HFF-Myc (cell line): ENCODE data around the gene PRDM16.
"Not testable (repeated sequence)": the region's sequence is repeated elsewhere in the genome, so short reads cannot be mapped to it uniquely, and the experiment has no call there.

Experiments used
- DNase-seq: peaks from one replicate; pipeline ENCODE4 v3.0.0-alpha.2; 2011; ENCODE audit warnings: low read depth; ENCODE audit errors: extremely low read depth
- H3K4me3 ChIP-seq: replicated peaks from 2 replicates; pipeline ENCODE4 v1.5.1; 2011; ENCODE audit warnings: low read depth, mild to moderate bottlenecking, control low read depth, low read length
- TF ChIP-seq, protein P1 (sequence below): IDR thresholded peaks from 2 replicates; pipeline ENCODE4 v1.5.1; 2012; ENCODE audit warnings: mild to moderate bottlenecking, low read depth, low read length, control low read depth; ENCODE audit errors: missing control alignments

PRDM16 gene

GRCh38 chr1:3164671-3165070, 95.7 kb downstream of the PRDM16 start:
- TF ChIP-seq, protein P1, sequence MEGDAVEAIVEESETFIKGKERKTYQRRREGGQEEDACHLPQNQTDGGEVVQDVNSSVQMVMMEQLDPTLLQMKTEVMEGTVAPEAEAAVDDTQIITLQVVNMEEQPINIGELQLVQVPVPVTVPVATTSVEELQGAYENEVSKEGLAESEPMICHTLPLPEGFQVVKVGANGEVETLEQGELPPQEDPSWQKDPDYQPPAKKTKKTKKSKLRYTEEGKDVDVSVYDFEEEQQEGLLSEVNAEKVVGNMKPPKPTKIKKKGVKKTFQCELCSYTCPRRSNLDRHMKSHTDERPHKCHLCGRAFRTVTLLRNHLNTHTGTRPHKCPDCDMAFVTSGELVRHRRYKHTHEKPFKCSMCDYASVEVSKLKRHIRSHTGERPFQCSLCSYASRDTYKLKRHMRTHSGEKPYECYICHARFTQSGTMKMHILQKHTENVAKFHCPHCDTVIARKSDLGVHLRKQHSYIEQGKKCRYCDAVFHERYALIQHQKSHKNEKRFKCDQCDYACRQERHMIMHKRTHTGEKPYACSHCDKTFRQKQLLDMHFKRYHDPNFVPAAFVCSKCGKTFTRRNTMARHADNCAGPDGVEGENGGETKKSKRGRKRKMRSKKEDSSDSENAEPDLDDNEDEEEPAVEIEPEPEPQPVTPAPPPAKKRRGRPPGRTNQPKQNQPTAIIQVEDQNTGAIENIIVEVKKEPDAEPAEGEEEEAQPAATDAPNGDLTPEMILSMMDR: no peak
- no peak overlapping the region for H3K4me3 ChIP-seq
- DNase-seq: no peak

- DNase-seq, H3K4me3 ChIP-seq: not testable (repeated sequence)
These were observed 96.2 kb downstream of the PRDM16 start for GRCh38 chr1:3165189-3165588.

GRCh38 chr1:3166206-3166918, 97.4 kb downstream of the PRDM16 start:
- H3K4me3 ChIP-seq: no peak overlapping the region
- TF ChIP-seq, protein P1: no peak
- DNase-seq: no peak

- no peak overlapping the region for H3K4me3 ChIP-seq
- TF ChIP-seq, protein P1: no peak
- no peak for DNase-seq
These were observed 98.3 kb downstream of the PRDM16 start for GRCh38 chr1:3167255-3167654.

DNA sequence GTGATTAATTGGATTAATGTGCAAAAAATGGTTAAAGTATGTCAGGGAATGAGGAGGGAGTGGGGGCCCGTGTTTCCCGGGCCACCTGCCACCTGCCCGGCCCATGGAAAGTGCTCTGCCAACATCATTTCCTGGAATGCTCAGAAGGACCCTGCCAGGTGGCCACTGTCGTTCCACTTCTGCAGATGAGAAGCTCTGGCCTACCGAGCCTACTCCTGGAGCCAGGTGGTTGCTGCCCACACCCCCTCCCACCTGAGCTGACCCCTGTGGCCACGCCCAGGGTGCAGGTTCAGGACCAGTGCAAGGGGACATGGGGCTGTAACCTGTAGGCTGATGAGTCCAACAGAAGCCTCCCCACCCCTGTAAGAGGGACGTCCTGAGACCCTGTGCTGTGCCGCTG, 99.7 kb downstream of the PRDM16 start:
- no peak for DNase-seq
- H3K4me3 ChIP-seq: no peak overlapping the region
- TF ChIP-seq, protein P1: no peak

DNA sequence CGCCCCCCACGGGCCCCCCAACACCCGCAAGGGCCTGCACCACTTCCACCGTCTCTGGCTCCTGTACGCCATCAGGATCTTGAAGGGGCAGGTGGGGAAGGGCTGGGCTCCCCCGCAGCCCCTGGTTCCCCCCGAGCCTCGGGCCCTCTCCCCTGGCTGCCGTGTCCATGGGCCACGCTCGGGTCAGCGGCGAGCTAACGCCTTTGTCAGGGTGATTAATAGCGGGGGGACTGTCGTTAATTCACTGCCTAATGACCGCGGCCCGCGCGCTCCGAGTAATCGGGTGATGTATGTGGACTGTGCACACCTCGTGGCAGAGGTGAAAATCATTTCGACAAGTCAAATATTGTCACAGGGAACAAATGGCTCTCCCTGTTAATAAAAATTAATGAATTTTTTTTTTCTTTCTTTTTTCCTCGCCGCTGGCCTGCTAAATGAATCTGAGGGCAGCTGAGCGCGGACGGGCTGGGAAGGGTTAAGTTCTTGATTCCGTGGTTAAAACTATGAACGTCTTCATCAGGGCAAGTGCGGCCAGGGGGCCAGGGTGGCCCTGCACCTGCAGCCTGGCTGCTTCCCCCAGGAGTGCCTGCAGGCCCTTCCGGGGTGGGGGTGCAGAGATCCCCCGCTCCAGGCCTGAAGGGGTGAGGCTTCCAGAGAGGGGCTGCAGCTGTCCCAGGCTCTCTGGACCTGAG, 100.8 kb downstream of the PRDM16 start:
- no peak overlapping the region for H3K4me3 ChIP-seq
- no peak for DNase-seq
- TF ChIP-seq, protein P1: no peak

DNA sequence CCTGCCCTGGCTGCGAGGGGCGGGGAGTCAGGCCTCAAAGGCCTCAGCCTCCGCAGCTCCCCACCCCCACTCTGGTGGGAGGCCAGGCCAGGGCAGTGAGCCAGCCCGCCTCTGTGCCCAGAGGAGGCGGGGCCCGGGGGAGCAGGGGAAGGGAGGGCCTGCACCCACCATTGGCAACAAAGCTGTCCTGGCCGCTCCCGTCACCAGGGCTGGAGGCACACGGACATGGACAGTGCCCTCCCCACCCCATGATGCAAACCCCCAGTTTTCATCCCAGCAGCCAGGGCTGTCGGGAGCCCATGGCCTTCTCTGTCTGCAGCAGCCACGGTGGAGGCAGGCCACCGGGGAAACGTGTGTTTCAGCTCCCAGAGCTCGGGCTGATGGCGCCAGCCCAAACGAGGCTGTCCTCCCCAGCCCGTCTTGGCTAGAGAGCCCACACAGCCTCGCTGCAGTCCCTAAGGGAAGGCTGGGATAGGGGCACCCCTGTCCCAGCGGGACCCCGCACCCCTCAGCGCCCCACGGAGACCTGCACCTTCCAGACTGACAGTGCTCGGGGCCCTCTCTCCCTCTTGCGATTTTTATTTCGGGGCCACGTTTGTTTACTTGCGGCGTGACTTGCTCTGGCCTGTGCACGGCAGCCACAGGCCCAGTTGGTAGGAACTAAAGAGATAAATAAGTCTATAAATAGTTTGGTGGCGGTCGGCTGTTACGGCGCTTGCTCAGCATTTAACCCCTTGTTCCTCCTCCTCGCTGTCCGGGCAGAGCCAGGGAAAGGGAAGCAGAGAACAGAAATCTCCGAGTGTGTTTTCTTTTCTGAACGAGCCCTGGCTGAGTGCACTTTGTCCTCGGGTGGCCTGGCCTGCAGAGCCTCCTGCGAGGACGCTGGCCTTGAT, 101.8 kb downstream of the PRDM16 start:
- TF ChIP-seq, protein P1: no peak
- H3K4me3 ChIP-seq: no peak overlapping the region
- DNase-seq: no peak
